DOHH2 (cell line): ENCODE measurements around the gene TBC1D22A.

Experiments used
- H3F3A ChIP-seq: fragments of 200-600 bp; sonication (generic), shearing (Covaris generic); 2 replicates; pipeline ENCODE4 v1.6.0; 2016; ENCODE audit warnings: antibody characterized with exemption, mild to moderate bottlenecking; ENCODE audit not compliant: control insufficient read depth, insufficient read depth
- H3K27ac ChIP-seq: fragments of 200-600 bp; sonication (generic); 2 replicates; pipeline ENCODE4 v1.5.1; 2014; ENCODE audit warnings: low read depth, mild to moderate bottlenecking, low read length, moderate library complexity
- H3K27me3 ChIP-seq: fragments of 200-600 bp; sonication (generic); 2 replicates; pipeline ENCODE4 v1.6.1; 2014; ENCODE audit warnings: mild to moderate bottlenecking, low read length, mixed read lengths; ENCODE audit not compliant: control insufficient read depth
- H3K36me3 ChIP-seq: fragments of 200-600 bp; sonication (generic); 2 replicates; pipeline ENCODE4 v1.6.1; 2014; ENCODE audit warnings: mild to moderate bottlenecking, low read length, moderate library complexity, mixed read lengths; ENCODE audit not compliant: control insufficient read depth
- H3K4me1 ChIP-seq: fragments of 200-600 bp; sonication (generic); 2 replicates; pipeline ENCODE4 v1.6.1; 2014; ENCODE audit warnings: mild to moderate bottlenecking, low read length, mixed read lengths; ENCODE audit not compliant: control insufficient read depth
- H3K4me2 ChIP-seq: fragments of 200-600 bp; sonication (generic); 2 replicates; pipeline ENCODE4 v1.6.0; 2014; ENCODE audit warnings: mild to moderate bottlenecking, low read length, moderate library complexity
- H3K4me3 ChIP-seq: fragments of 200-600 bp; sonication (generic); 2 replicates; pipeline ENCODE4 v1.5.1; 2014; ENCODE audit warnings: mild to moderate bottlenecking, low read length, mixed read lengths
- H3K79me2 ChIP-seq: fragments of 200-600 bp; sonication (generic); 2 replicates; pipeline ENCODE4 v1.6.1; 2014; ENCODE audit warnings: mild to moderate bottlenecking, low read length, mixed read lengths; ENCODE audit not compliant: control insufficient read depth
- H3K9me2 ChIP-seq: fragments of 200-600 bp; sonication (generic); replicated peaks from 2 replicates; pipeline ENCODE4 v1.6.1; 2014; ENCODE audit warnings: mild to moderate bottlenecking, low read length, mixed read lengths; ENCODE audit not compliant: control insufficient read depth
- H3K9me3 ChIP-seq: fragments of 200-600 bp; sonication (generic); 2 replicates; pipeline ENCODE4 v1.6.1; 2014; ENCODE audit warnings: antibody characterized with exemption, low read length, mixed read lengths; ENCODE audit not compliant: control insufficient read depth, insufficient read depth
- H4K20me1 ChIP-seq: fragments of 200-600 bp; sonication (generic); 2 replicates; pipeline ENCODE4 v1.6.0; 2014; ENCODE audit warnings: low read depth, mild to moderate bottlenecking, antibody characterized with exemption, low read length, moderate library complexity; ENCODE audit not compliant: control insufficient read depth, insufficient read depth
- CTCF ChIP-seq: fragments of 200-600 bp; sonication (generic); IDR thresholded peaks from one replicate; pipeline ENCODE4 v1.5.1; 2014; ENCODE audit warnings: antibody characterized with exemption, mild to moderate bottlenecking, low read depth, low read length; ENCODE audit not compliant: poor library complexity, severe bottlenecking
- EZH2phosphoT487 ChIP-seq: fragments of 200-600 bp; sonication (generic); IDR thresholded peaks from 2 replicates; pipeline ENCODE4 v1.6.1; 2017; ENCODE audit warnings: borderline replicate concordance, mild to moderate bottlenecking, antibody characterized with exemption, low read length, moderate library complexity, mixed read lengths

TBC1D22A gene

GRCh38 chr22:47033648-47034000 is 271.2 kb downstream of the TBC1D22A start:
- no peaks in the 10 kb centered on the region for H3F3A ChIP-seq
- H3K9me2 ChIP-seq: no peaks in the 10 kb centered on the region
- peaks cover 14% of the 10 kb centered on the region for H3K79me2 ChIP-seq
- no peak overlapping the region for H3K4me2 ChIP-seq
- H3K9me3 ChIP-seq: no peaks in the 10 kb centered on the region
- H4K20me1 ChIP-seq: 0 out of 2 replicates have a peak, but pooled peaks cover 4% of the 10 kb centered on the region
- H3K27me3 ChIP-seq: no peaks in the 10 kb centered on the region
- TF ChIP-seq EZH2phosphoT487: no peak
- no peak for TF ChIP-seq CTCF
- H3K4me1 ChIP-seq: no peaks in the 10 kb centered on the region
- no peak overlapping the region for H3K4me3 ChIP-seq
- peaks cover 7% of the 10 kb centered on the region; the same call in 1 of the 2 replicates for H3K36me3 ChIP-seq
- H3K27ac ChIP-seq: no peak overlapping the region

GRCh38 chr22:47034076-47034808 is 271.8 kb downstream of the TBC1D22A start:
- peaks cover 10% of the 10 kb centered on the region; the same call in 1 of the 2 replicates for H3K36me3 ChIP-seq
- no peak overlapping the region for H3K27ac ChIP-seq
- TF ChIP-seq CTCF (no peak), EZH2phosphoT487 (no peak)
- H3K9me2 ChIP-seq: no peaks in the 10 kb centered on the region
- no peak overlapping the region for H3K4me2 ChIP-seq
- no peak overlapping the region for H3K4me3 ChIP-seq
- H3K9me3 ChIP-seq: no peaks in the 10 kb centered on the region
- H3K4me1 ChIP-seq: no peaks in the 10 kb centered on the region
- peaks cover 11% of the 10 kb centered on the region; the same call in 1 of the 2 replicates for H3K79me2 ChIP-seq
- H3K27me3 ChIP-seq: no peaks in the 10 kb centered on the region
- H3F3A ChIP-seq: no peaks in the 10 kb centered on the region
- H4K20me1 ChIP-seq: 0 out of 2 replicates have a peak, but pooled peaks cover 4% of the 10 kb centered on the region

GRCh38 chr22:47034905-47035419 is 272.5 kb downstream of the TBC1D22A start:
- H3K79me2 ChIP-seq: peaks cover 11% of the 10 kb centered on the region; the same call in 1 of the 2 replicates
- no peaks in the 10 kb centered on the region for H3K27me3 ChIP-seq
- peaks cover 10% of the 10 kb centered on the region; the same call in 1 of the 2 replicates for H3K36me3 ChIP-seq
- H3K4me2 ChIP-seq: no peak overlapping the region
- no peaks in the 10 kb centered on the region for H3K9me3 ChIP-seq
- TF ChIP-seq CTCF (no peak), EZH2phosphoT487 (no peak)
- H3K4me3 ChIP-seq: no peak overlapping the region
- no peak overlapping the region for H3K27ac ChIP-seq
- H3K9me2 ChIP-seq: no peaks in the 10 kb centered on the region
- no peaks in the 10 kb centered on the region for H3K4me1 ChIP-seq
- no peaks in the 10 kb centered on the region for H3F3A ChIP-seq
- 0 out of 2 replicates have a peak, but pooled peaks cover 1% of the 10 kb centered on the region for H4K20me1 ChIP-seq
